Measurements from ENCODE around the gene FAT4. TPM values are rescaled to one million over a fixed set of nuclear protein-coding genes. Genes with fewer than 3 reads are reported as not detected.
A peak's percentile ranks its signal among the peaks of the same experiment; 100 is the strongest.

The FAT4 gene
- total RNA-seq, 1 experiment from 2014 or later, result 4.5 TPM

GRCh38 chr4:125322366-125322730, 7.6 kb downstream of the FAT4 start:
- BruUV-seq (replicated peaks), result no TSS peak
- no peaks in the 10 kb centered on the region for H4K20me1 ChIP-seq (ENCODE audit: insufficient read depth)
- no peak overlapping the region for H3K4me2 ChIP-seq
- intact Hi-C loops (cut with micrococcal nuclease; ENCODE audit: unreplicated experiment), result no loop called here
- POLR2A ChIA-PET (ENCODE audit: unreplicated experiment), result interaction anchor here (0.8 kb wide), 1 partner anchor 131 kb away, joined by 7 read pairs; no protein-coding TSS in a partner anchor
- H3K9me3 ChIP-seq (ENCODE audit: insufficient read depth, low read depth), result no peaks in the 10 kb centered on the region
- CTCF ChIA-PET, result no interaction called here
- no peaks in the 10 kb centered on the region for H3K4me1 ChIP-seq (replicated peaks; ENCODE audit: insufficient read depth)
- TF ChIP-seq CTCF (conservative IDR thresholded peaks at IDR 0.05) (no peak), EZH2 (IDR thresholded peaks at IDR 0.05; ENCODE audit: low read depth) (no peak)
- no peak overlapping the region for H3K27ac ChIP-seq
- no peak overlapping the region for H2AFZ ChIP-seq
- no peaks in the 10 kb centered on the region for H3K9me2 ChIP-seq (ENCODE audit: insufficient read depth)
- H3F3A ChIP-seq (ENCODE audit: insufficient read depth, low read depth), result no peaks in the 10 kb centered on the region
- no peaks in the 10 kb centered on the region for H3K36me3 ChIP-seq (ENCODE audit: low read depth)
- H3K4me3 ChIP-seq, result no peak overlapping the region
- no peaks in the 10 kb centered on the region for H3K79me2 ChIP-seq (ENCODE audit: low read depth)
- no peak for DNase-seq
- no peaks in the 10 kb centered on the region for H3K27me3 ChIP-seq (ENCODE audit: insufficient read depth, low read depth)

GRCh38 chr4:125323654-125324053, 8.9 kb downstream of the FAT4 start:
- Histone ChIP-seq H3K9me3 (ENCODE audit: insufficient read depth, low read depth) (no peaks in the 10 kb centered on the region), H3K4me3 (no peak overlapping the region), H3F3A (ENCODE audit: insufficient read depth, low read depth) (no peaks in the 10 kb centered on the region), H4K20me1 (ENCODE audit: insufficient read depth) (no peaks in the 10 kb centered on the region), H3K27ac (no peak overlapping the region), H3K79me2 (ENCODE audit: low read depth) (no peaks in the 10 kb centered on the region), H3K4me1 (replicated peaks; ENCODE audit: insufficient read depth) (no peaks in the 10 kb centered on the region), H3K27me3 (ENCODE audit: insufficient read depth, low read depth) (no peaks in the 10 kb centered on the region), H2AFZ (no peak overlapping the region), H3K9me2 (ENCODE audit: insufficient read depth) (no peaks in the 10 kb centered on the region), H3K36me3 (ENCODE audit: low read depth) (no peaks in the 10 kb centered on the region), H3K4me2 (no peak overlapping the region)
- TF ChIP-seq CTCF (conservative IDR thresholded peaks at IDR 0.05) (no peak), EZH2 (IDR thresholded peaks at IDR 0.05; ENCODE audit: low read depth) (no peak)
- peak; percentile 33 to 50 for DNase-seq
- ChIA-PET CTCF (no interaction called here), POLR2A (ENCODE audit: unreplicated experiment) (interaction anchor here (0.6 kb wide), 2 partner anchors 413 to 669 kb away, joined by 3 to 5 read pairs; no protein-coding TSS in a partner anchor)
- no TSS peak for BruUV-seq (replicated peaks)
- intact Hi-C loops (cut with micrococcal nuclease; ENCODE audit: unreplicated experiment), result no loop called here

GRCh38 chr4:125325733-125326132, 11.0 kb downstream of the FAT4 start:
- ChIA-PET CTCF (no interaction called here), POLR2A (ENCODE audit: unreplicated experiment) (no interaction called here)
- no peaks in the 10 kb centered on the region for H3K27me3 ChIP-seq (ENCODE audit: insufficient read depth, low read depth)
- H3K9me3 ChIP-seq (ENCODE audit: insufficient read depth, low read depth), result no peaks in the 10 kb centered on the region
- DNase-seq, result no peak
- BruUV-seq (replicated peaks), result no TSS peak
- H3K27ac ChIP-seq, result no peak overlapping the region
- H3K9me2 ChIP-seq (ENCODE audit: insufficient read depth), result no peaks in the 10 kb centered on the region
- no peaks in the 10 kb centered on the region for H3F3A ChIP-seq (ENCODE audit: insufficient read depth, low read depth)
- H2AFZ ChIP-seq, result no peak overlapping the region
- intact Hi-C loops (cut with micrococcal nuclease; ENCODE audit: unreplicated experiment), result no loop called here
- H3K4me2 ChIP-seq, result no peak overlapping the region
- no peaks in the 10 kb centered on the region for H3K79me2 ChIP-seq (ENCODE audit: low read depth)
- TF ChIP-seq EZH2 (IDR thresholded peaks at IDR 0.05; ENCODE audit: low read depth), result no peak
- TF ChIP-seq CTCF (conservative IDR thresholded peaks at IDR 0.05), result no peak
- no peak overlapping the region for H3K4me3 ChIP-seq
- no peaks in the 10 kb centered on the region for H3K36me3 ChIP-seq (ENCODE audit: low read depth)
- H4K20me1 ChIP-seq (ENCODE audit: insufficient read depth), result no peaks in the 10 kb centered on the region
- H3K4me1 ChIP-seq (replicated peaks; ENCODE audit: insufficient read depth), result no peaks in the 10 kb centered on the region

Measured in PC-9 (cell line).